ENCODE measurements around the gene IL13RA1. TPM values are rescaled to one million over a fixed set of nuclear protein-coding genes. Genes with fewer than 3 reads are reported as not detected.
"Not testable (repeated sequence)": the region's sequence is repeated elsewhere in the genome, so short reads cannot be mapped to it uniquely, and the experiment has no call there.

The IL13RA1 gene
- total and polyA plus RNA-seq, 8 donors = 34.8 to 87.3 (median 43.2) TPM

GRCh38 chrX:118802857-118803256 is 75.5 kb downstream of the IL13RA1 start:
- H3K27ac ChIP-seq = no peak overlapping the region
- H3K9me3 ChIP-seq = no peaks in the 10 kb centered on the region
- intact Hi-C loops (cut with DNase I) = no loop called here
- H3K4me3 ChIP-seq = no peak overlapping the region
- H3K27me3 ChIP-seq = no peaks in the 10 kb centered on the region
- no peak for TF ChIP-seq CTCF (IDR thresholded peaks at IDR 0.05)
- peak in 1 of 4 donors; percentile 24 for DNase-seq
- peak; percentile 36 for ATAC-seq
- H3K36me3 ChIP-seq = no peaks in the 10 kb centered on the region
- peaks cover 0 to 6% of the 10 kb centered on the region in 2 donors for H3K4me1 ChIP-seq

GRCh38 chrX:118807151-118808017 is 80.0 kb downstream of the IL13RA1 start:
- H3K27me3 ChIP-seq = no peaks in the 10 kb centered on the region
- intact Hi-C loops (cut with DNase I) = no loop called here
- H3K9me3 ChIP-seq = no peaks in the 10 kb centered on the region
- peak; percentile 52 to 64 for TF ChIP-seq CTCF (IDR thresholded peaks at IDR 0.05)
- peaks cover 0 to 6% of the 10 kb centered on the region in 2 donors for H3K4me1 ChIP-seq
- ATAC-seq (peak; percentile 90), DNase-seq (peak in 2 of 4 donors; percentile 40 to 54)
- no peak overlapping the region for H3K27ac ChIP-seq
- no peaks in the 10 kb centered on the region for H3K36me3 ChIP-seq
- no peak overlapping the region for H3K4me3 ChIP-seq

- H3K27me3 ChIP-seq; H3K9me3 ChIP-seq; H3K27ac ChIP-seq; intact Hi-C loops (cut with DNase I); H3K4me3 ChIP-seq; ATAC-seq; H3K36me3 ChIP-seq; H3K4me1 ChIP-seq; DNase-seq: not testable (repeated sequence)
Measured at GRCh38 chrX:118817257-118817656, 89.9 kb downstream of the IL13RA1 start.

GRCh38 chrX:118823263-118824172 is 96.1 kb downstream of the IL13RA1 start, which contains the start of gene ZCCHC12:
Gene ZCCHC12 (plus strand): TSS chrX:118823824. CDS start chrX:118825245, 1,421 bp downstream.
- Histone ChIP-seq H3K9me3 (no peaks in the 10 kb centered on the region), H3K27me3 (peaks cover 37 to 64% of the 10 kb centered on the region in 2 donors), H3K4me1 (no peaks in the 10 kb centered on the region), H3K36me3 (no peaks in the 10 kb centered on the region), H3K4me3 (peak within 1 kb of the TSS in 1 of 2 donors; percentile 17), H3K27ac (no peak within 1 kb of the TSS)
- DNase-seq (peak; percentile 33 to 77 (median 60)), ATAC-seq (peak; percentile 79)
- TF ChIP-seq CTCF (IDR thresholded peaks at IDR 0.05) = no peak
- intact Hi-C loops (cut with DNase I) = no loop called here

GRCh38 chrX:118824173-118824730 is 96.8 kb downstream of the IL13RA1 start:
- Histone ChIP-seq H3K36me3 (no peaks in the 10 kb centered on the region), H3K27me3 (peaks cover 39 to 70% of the 10 kb centered on the region in 2 donors), H3K4me1 (no peaks in the 10 kb centered on the region), H3K4me3 (no peak overlapping the region), H3K9me3 (no peaks in the 10 kb centered on the region), H3K27ac (no peak overlapping the region)
- TF ChIP-seq CTCF (IDR thresholded peaks at IDR 0.05) = no peak
- DNase-seq (no peak), ATAC-seq (no peak)
- intact Hi-C loops (cut with DNase I) = no loop called here

Measured in left lung (tissue), 10 donors.